ENCODE measurements around the gene MAIP1.

GRCh38 chr2:199991691-199992090, 36.3 kb downstream of the MAIP1 start:
- no peak for TF ChIP-seq RAD21 (IDR thresholded peaks at IDR 0.05; ENCODE audit: low read length)
- TF ChIP-seq, protein P1, sequence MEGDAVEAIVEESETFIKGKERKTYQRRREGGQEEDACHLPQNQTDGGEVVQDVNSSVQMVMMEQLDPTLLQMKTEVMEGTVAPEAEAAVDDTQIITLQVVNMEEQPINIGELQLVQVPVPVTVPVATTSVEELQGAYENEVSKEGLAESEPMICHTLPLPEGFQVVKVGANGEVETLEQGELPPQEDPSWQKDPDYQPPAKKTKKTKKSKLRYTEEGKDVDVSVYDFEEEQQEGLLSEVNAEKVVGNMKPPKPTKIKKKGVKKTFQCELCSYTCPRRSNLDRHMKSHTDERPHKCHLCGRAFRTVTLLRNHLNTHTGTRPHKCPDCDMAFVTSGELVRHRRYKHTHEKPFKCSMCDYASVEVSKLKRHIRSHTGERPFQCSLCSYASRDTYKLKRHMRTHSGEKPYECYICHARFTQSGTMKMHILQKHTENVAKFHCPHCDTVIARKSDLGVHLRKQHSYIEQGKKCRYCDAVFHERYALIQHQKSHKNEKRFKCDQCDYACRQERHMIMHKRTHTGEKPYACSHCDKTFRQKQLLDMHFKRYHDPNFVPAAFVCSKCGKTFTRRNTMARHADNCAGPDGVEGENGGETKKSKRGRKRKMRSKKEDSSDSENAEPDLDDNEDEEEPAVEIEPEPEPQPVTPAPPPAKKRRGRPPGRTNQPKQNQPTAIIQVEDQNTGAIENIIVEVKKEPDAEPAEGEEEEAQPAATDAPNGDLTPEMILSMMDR (IDR thresholded peaks at IDR 0.05): no peak
- no peak for TF ChIP-seq NFIC (IDR thresholded peaks at IDR 0.05; ENCODE audit: borderline replicate concordance)
- TF ChIP-seq POLR2AphosphoS5 (IDR thresholded peaks at IDR 0.05; ENCODE audit: low read depth, low read length): no peak
- TF ChIP-seq USF2 (IDR thresholded peaks at IDR 0.05; ENCODE audit: borderline replicate concordance, low read depth, low read length): no peak
- no peak for TF ChIP-seq MEF2A (IDR thresholded peaks at IDR 0.05; ENCODE audit: borderline replicate concordance, low read depth)
- TF ChIP-seq RFX5 (IDR thresholded peaks at IDR 0.05; ENCODE audit: low read length): no peak
- TF ChIP-seq TAF1 (IDR thresholded peaks at IDR 0.05; ENCODE audit: borderline replicate concordance, low read depth, low read length): no peak
- no peak for TF ChIP-seq EZH2phosphoT487 (IDR thresholded peaks at IDR 0.05; ENCODE audit: borderline replicate concordance, low read depth)
- no peak for TF ChIP-seq ELF1 (IDR thresholded peaks at IDR 0.05)
- TF ChIP-seq, protein P2, sequence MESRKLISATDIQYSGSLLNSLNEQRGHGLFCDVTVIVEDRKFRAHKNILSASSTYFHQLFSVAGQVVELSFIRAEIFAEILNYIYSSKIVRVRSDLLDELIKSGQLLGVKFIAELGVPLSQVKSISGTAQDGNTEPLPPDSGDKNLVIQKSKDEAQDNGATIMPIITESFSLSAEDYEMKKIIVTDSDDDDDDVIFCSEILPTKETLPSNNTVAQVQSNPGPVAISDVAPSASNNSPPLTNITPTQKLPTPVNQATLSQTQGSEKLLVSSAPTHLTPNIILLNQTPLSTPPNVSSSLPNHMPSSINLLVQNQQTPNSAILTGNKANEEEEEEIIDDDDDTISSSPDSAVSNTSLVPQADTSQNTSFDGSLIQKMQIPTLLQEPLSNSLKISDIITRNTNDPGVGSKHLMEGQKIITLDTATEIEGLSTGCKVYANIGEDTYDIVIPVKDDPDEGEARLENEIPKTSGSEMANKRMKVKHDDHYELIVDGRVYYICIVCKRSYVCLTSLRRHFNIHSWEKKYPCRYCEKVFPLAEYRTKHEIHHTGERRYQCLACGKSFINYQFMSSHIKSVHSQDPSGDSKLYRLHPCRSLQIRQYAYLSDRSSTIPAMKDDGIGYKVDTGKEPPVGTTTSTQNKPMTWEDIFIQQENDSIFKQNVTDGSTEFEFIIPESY (IDR thresholded peaks at IDR 0.05; ENCODE audit: borderline replicate concordance, low read depth): no peak
